SU-DHL-6 (cell line): ENCODE results near the gene SCARF2.

Experiments
- EZH2phosphoT487 ChIP-seq: fragments of 200-600 bp; sonication (generic), shearing (Covaris generic); conservative IDR thresholded peaks from 2 replicates; pipeline ENCODE4 v1.6.1; 2018; ENCODE audit warnings: mild to moderate bottlenecking, antibody characterized with exemption, low read length, moderate library complexity, mixed read lengths
- TF ChIP-seq, protein P1 (sequence below): fragments of 200-600 bp; sonication (generic); IDR thresholded peaks from one replicate; pipeline ENCODE4 v1.5.1; 2017; ENCODE audit warnings: antibody characterized with exemption, mild to moderate bottlenecking, low read length, moderate library complexity; ENCODE audit not compliant: insufficient read depth, poor library complexity, severe bottlenecking

- TF ChIP-seq, protein P1, sequence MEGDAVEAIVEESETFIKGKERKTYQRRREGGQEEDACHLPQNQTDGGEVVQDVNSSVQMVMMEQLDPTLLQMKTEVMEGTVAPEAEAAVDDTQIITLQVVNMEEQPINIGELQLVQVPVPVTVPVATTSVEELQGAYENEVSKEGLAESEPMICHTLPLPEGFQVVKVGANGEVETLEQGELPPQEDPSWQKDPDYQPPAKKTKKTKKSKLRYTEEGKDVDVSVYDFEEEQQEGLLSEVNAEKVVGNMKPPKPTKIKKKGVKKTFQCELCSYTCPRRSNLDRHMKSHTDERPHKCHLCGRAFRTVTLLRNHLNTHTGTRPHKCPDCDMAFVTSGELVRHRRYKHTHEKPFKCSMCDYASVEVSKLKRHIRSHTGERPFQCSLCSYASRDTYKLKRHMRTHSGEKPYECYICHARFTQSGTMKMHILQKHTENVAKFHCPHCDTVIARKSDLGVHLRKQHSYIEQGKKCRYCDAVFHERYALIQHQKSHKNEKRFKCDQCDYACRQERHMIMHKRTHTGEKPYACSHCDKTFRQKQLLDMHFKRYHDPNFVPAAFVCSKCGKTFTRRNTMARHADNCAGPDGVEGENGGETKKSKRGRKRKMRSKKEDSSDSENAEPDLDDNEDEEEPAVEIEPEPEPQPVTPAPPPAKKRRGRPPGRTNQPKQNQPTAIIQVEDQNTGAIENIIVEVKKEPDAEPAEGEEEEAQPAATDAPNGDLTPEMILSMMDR, result no peak
- no peak for TF ChIP-seq EZH2phosphoT487
Observed at GRCh38 chr22:20453222-20453621, 15.6 kb upstream of the SCARF2 start.
